KOPT-K1 (cell line): ENCODE measurements around the gene INSR.

ENCODE experiments used
- H3K27ac ChIP-seq: fragments of 200-600 bp; sonication (generic); 2 replicates; pipeline ENCODE4 v1.5.1; 2016; ENCODE audit warnings: antibody characterized with exemption, mild to moderate bottlenecking, low read depth, low read length; ENCODE audit not compliant: poor library complexity, severe bottlenecking
- H3K36me3 ChIP-seq: fragments of 200-600 bp; sonication (generic); 2 replicates; pipeline ENCODE4 v1.5.1; 2017; ENCODE audit warnings: antibody characterized with exemption, mild to moderate bottlenecking, low read length, moderate library complexity; ENCODE audit not compliant: insufficient read depth
- H3K9me3 ChIP-seq: fragments of 200-600 bp; sonication (generic); 2 replicates; pipeline ENCODE4 v1.5.1; 2017; ENCODE audit warnings: antibody characterized with exemption, low read length, mild to moderate bottlenecking; ENCODE audit not compliant: insufficient read depth, poor library complexity, severe bottlenecking

The INSR gene

DNA sequence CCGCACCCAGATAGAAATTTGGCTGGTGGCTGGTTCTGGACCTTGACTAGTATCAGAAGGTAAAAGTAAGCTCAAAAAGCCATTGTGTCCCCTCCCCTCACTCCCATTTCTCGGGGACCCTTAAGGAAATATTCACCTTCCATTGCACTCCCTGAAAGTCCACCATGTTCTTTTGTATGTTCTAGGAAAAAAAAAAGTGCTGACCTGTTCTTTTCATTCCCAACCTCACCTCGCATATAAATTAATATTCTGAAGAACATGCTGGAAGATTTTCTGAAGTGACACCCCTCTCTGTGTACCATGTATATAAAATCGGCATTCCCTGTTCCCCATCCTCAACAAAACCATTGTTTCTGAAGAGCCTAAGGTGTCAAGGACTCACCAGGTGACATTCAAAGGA lies 181.5 kb downstream of the INSR start:
- no peak overlapping the region for H3K27ac ChIP-seq
- no peaks in the 10 kb centered on the region for H3K36me3 ChIP-seq
- peaks cover 11% of the 10 kb centered on the region for H3K9me3 ChIP-seq

DNA sequence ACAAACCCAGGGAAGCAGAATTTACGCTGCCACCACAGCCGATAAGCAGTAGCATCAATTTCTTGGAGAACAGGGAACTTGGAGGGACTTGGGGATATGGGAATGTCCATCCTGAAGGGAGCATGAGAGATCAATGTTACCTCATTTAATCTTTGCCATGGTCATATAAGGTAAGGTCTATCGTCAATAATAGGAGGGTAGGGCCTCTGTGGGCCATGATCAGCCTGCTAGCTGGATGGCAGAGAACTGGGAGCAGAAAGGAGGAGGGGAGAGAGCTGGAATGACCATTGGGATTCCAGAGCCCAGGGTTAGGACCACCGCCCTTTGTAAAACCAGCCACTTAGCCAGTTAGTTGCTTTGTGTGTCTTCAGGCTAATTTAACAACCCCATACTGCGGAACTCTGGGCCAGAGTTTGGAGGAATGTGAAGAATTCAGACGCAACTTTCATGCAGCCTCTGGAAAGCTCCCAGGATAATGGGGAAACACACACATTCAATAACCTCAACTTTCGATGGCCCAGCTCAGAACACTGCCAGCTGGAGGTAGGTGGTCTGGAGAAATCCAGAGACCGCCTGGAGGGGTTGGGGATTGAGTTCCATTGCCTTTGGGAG lies 184.4 kb downstream of the INSR start:
- peaks cover 11% of the 10 kb centered on the region for H3K9me3 ChIP-seq
- H3K27ac ChIP-seq = no peak overlapping the region
- H3K36me3 ChIP-seq = no peaks in the 10 kb centered on the region

DNA sequence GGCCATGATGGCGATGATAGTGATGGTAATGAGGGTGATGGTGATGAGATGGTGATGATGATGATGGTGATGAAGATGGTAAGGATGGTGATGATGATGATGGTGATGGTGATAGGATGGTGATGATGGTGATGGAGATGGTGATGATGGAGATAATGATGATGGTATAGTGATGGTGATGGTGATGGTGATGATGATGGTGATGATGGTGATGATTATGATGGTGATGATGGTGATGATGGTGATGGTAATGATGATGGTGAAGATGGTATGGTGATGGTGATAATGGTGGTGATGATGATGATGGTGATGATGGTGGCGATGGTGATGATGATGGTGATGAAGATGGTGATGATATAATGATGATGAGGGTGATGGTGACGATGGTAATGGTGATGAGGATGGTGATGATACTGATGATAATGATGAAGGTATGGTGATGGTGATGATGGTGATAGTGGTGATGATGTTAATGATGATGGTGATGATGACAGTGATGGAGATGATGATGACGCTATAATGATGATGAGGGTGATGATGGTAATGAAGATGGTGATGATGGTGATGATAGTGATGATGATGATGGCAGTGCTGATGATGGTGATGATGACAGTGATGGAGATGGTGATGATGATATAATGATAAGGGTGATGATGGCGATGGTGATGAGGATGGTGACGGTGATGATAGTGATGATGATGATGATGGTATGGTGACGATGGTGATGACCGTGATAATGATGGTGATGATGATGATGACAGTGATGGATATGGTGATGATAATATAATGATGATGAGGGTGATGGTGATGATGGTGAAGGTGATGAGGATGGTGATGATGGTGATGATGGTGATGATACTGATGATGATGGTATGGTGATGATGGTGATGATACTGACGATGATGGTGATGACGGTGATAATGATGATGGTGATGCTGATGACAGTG lies 187.2 kb downstream of the INSR start:
- no peaks in the 10 kb centered on the region for H3K36me3 ChIP-seq
- H3K27ac ChIP-seq = no peak overlapping the region
- no peaks in the 10 kb centered on the region for H3K9me3 ChIP-seq

DNA sequence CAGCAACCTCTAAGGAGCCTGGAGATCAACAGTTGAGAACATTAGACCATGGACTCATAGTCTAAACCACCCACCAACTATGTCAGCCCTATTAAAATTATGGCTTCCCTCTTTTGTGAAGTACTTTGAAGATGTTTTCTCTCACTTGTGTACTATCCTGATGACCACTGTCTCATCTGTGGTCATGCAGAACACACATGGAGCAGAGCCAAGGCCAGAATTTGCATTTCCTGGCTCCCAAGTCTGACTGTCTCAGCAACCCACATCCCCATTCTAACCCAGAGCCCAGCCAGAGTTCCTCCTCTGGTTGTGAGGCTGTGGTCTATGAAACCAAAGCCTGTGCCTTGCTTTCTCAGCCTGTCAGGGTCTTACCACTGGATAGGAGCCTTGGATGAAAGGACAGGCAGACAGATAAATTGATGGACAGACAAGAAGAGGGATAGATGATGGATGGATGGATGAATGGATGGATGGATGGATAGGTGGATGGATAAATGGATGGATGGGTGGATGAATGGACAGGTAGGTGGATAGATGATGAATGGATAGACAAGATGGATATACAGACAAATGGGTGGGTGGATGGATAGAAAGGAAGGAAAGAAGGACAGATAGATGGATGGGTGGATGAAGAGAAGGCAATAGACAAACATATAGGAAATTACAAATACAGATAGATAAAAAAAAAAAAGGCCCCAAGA lies 189.3 kb downstream of the INSR start:
- Histone ChIP-seq H3K9me3 (no peaks in the 10 kb centered on the region), H3K27ac (no peak overlapping the region), H3K36me3 (no peaks in the 10 kb centered on the region)

DNA sequence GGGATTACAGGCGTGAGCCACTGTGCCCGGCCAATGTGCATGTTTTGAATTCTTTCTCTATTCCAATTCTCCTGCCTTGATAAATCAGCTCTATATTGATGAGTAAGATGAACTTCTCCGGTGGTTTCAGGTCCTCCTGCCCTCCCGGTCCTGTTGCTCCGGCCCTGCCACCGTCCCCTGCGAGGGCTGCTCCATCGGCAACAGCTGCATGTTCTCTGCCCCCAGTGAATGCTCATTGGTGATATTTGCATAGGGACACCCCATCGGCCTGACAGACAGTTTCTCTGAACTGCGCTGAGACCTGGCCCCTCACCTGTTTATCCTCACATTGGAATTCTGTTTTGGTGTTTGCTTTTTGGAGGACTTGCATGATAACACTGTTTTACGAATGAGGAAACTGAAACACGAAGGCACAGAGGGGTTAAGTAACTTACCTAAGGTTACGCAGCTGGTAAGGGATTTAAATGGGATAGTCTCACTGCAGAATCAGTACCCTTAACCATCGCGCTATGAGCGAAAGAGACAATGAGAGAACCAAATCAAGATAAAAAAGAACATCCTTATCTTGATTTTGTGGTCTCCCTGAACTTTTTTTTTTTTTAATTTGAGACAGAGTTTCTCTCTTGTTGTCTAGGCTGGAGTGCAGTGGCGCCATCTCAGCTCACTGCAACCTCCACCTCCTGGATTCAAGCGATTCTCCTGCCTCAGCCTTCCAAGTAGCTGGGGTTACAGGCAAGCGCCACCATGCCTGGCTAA lies 192.5 kb downstream of the INSR start:
- no peaks in the 10 kb centered on the region for H3K36me3 ChIP-seq
- peaks cover under 1% of the 10 kb centered on the region for H3K9me3 ChIP-seq
- no peak overlapping the region for H3K27ac ChIP-seq

DNA sequence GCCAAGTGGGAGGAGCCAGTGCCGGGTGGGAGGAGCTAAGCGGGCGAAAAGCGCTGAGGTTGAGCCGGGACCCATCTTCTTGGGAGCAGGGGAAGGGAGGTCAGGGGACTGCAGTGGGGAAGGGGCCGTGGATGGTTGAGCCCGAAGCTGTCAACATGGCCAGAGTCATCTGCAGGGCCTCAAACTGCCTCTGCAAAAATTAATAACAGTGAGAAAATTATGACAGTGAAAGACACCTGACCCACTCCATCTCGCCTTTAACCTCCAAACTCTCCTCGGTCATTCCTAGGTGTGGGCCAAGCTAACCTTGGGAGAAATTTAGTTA lies 194.7 kb downstream of the INSR start:
- Histone ChIP-seq H3K27ac (peak overlapping the region; percentile 84), H3K36me3 (no peaks in the 10 kb centered on the region), H3K9me3 (peaks cover 16% of the 10 kb centered on the region)

DNA sequence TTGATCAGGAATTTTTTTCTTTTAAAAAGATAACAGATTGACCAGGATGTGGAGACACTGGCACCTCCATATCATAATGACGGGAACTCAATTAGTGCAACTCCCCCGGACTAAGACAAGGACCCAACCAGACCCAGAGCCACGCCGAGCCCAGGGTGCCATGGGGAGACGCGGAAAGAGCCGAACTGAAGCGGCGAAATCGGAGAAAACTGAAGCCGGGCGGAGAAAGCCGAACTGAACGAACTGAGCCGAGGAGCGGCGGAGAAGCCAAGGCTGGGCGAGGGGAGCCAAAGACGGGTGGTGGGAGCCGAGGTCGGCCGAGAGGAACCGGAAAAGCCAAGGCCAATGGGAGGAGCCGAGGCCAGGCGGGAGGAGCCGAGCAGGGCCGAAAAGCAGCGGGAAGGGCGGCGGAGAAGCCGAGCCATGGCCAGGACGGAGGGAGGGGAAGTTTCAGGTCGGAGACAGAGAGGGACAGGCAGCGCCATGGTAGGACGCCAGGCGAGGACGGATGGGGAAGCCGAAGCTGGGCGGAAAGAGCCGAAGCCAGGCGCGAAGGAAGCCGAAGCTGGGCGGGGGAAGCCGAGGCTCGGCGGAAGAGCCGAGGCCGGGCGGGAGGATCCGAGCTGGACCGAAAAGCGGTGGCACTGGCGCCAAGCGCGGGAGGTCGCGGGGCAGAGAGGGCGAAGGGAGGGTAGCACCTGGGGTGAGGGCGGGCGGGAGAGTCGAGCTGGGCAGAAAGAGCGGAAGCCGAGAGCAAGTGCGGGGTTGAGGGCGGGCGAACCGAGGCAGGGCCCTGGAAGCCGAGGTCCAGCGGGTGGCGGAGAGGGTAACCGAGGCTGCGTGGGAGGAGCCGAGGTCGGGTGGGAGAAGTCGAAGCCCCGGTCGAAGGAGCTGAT lies 195.3 kb downstream of the INSR start:
- H3K36me3 ChIP-seq = no peaks in the 10 kb centered on the region
- peaks cover 22% of the 10 kb centered on the region for H3K9me3 ChIP-seq
- H3K27ac ChIP-seq = peak overlapping the region; percentile 84

DNA sequence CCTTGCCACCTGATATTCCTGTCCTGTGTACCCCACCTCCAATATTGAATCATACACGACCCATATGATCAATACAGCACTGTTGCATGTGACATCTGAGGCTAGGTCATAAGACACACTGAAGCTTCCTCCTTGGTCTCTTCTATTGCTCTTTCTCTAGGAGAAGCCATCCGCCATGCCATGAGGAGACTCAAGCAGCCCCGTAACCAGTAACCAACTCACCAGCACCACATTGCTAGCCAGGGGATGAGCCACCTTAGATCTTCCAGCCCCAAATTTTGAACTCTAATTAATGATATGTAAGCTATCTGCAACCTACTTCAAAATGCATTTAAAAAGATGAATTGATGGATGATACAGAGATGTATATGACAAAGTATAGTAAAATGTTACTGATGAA lies 196.1 kb downstream of the INSR start:
- Histone ChIP-seq H3K9me3 (peaks cover 29% of the 10 kb centered on the region), H3K27ac (no peak overlapping the region), H3K36me3 (no peaks in the 10 kb centered on the region)

DNA sequence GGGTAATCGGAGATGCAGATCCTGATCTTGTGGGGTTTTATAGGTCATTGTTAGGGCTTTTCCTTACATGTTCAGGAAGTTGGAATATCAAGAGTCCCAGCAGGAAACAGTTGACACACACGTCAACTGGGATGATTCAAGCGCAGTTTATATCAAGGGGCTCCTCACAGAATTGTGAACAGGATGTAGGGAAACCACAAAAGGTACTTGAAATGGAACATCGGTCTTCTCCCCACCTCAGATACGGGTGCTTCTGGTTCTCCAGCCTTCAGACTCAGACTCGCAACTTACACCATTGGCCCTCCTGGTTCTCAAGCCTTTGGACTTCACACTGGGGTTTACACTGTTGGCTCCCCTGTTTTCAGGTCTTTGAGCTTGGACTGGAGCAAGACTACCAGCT lies 205.2 kb downstream of the INSR start:
- H3K27ac ChIP-seq = no peak overlapping the region

DNA sequence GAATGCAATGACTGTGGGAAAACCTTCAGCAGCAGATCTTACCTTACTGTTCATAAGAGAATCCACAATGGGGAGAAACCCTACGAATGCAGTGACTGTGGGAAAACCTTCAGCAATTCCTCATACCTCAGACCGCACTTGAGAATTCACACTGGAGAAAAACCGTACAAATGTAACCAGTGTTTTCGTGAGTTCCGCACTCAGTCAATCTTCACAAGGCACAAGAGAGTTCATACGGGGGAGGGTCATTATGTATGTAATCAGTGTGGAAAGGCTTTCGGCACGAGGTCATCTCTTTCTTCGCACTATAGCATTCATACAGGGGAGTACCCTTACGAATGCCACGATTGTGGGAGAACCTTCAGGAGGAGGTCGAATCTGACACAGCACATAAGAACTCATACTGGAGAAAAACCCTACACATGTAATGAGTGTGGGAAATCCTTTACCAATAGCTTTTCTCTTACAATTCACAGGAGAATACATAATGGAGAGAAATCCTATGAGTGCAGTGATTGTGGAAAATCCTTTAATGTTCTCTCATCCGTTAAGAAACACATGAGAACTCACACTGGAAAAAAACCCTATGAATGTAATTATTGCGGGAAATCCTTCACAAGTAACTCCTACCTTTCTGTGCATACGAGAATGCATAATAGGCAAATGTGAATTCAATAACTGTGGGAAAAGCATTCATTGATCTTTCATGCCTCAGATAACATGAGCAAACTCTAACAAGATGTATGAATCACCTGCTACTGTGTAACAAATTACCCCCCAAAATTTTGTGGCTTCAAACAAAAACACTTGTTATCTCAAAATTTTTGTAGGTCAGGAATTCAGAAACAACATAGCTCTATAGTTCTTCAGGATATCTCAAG lies 210.9 kb downstream of the INSR start:
- peaks cover 76% of the 10 kb centered on the region for H3K36me3 ChIP-seq
- no peak overlapping the region for H3K27ac ChIP-seq
- H3K9me3 ChIP-seq = peaks cover 100% of the 10 kb centered on the region

More for the DNA sequence above, 205.2 kb downstream of the INSR start:
- peaks cover 24% of the 10 kb centered on the region for H3K36me3 ChIP-seq
- peaks cover 72% of the 10 kb centered on the region for H3K9me3 ChIP-seq

DNA sequence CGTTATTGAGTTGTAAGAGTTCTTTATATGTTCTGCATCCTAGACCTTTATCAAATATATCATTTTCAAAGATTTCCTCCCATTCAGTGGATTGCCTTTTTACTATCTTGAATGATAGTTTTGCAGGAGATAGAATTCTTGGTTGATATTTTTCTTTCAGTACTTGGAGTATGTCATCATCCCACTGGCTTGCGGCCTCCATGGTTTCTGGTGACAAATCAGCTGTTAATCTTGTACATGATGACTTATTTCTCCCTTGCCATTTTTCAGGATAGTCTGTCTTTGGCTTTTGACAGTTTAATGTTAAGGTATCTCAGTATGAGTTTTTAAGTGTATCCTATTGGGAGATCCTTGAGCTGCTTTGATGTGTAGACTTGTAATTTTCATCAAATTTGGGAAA lies 216.2 kb downstream of the INSR start:
- Histone ChIP-seq H3K36me3 (peaks cover 100% of the 10 kb centered on the region), H3K9me3 (peaks cover 83% of the 10 kb centered on the region), H3K27ac (no peak overlapping the region)

DNA sequence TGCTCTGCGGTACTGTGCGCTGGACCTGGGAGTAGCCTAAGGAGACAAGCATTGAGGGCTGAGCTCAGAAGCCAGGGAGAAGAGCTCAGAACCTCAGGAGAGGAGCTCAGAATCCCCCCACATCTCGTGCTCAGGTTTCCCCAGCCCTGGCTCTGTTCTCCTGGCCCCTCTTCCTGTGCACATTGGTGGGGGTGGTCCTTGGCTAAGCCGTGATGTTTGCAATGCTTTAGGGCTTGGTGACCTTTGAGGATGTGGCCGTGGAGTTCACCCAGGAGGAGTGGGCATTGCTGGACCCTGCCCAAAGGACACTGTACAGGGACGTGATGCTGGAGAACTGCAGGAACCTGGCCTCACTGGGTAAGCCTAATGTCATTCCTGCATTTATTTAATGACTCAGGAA lies 218.1 kb downstream of the INSR start:
- peaks cover 64% of the 10 kb centered on the region for H3K9me3 ChIP-seq
- H3K36me3 ChIP-seq = peaks cover 97% of the 10 kb centered on the region

DNA sequence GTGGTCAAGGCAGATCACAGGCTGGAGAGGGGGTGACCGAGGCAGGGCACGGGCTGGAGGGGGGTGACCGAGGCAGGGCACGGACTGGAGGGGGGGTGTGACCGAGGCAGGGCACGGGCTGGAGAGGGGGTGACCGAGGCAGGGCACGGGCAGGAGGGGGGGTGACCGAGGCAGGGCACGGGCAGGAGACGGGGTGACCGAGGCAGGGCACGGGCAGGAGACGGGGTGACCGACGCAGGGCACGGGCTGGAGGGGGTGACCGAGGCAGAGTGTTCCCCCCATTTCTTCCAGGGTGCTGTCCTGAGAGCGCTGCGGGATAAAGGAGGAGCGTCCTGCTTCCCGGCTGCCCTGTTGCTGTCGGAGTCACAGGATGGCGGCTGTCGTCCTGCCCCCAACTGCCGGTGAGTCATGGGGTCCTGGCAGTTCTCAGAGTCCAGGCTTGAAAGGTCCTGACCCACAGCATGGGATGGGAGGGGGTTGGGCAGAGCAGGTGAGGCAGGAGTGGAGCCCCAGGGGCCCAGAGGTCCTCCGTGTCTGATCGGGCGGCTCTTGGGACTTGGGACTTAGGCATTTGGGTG lies 219.4 kb downstream of the INSR start:
- Histone ChIP-seq H3K9me3 (peaks cover 51% of the 10 kb centered on the region), H3K36me3 (peaks cover 90% of the 10 kb centered on the region), H3K27ac (no peak overlapping the region)

More for the DNA sequence above, 218.1 kb downstream of the INSR start:
- H3K27ac ChIP-seq = no peak overlapping the region
